SU-DHL-6 (cell line): ENCODE results near the gene ARL2BP.

Source experiments
- EZH2phosphoT487 ChIP-seq: fragments of 200-600 bp; sonication (generic), shearing (Covaris generic); conservative IDR thresholded peaks from 2 replicates; pipeline ENCODE4 v1.6.1; 2018; ENCODE audit warnings: mild to moderate bottlenecking, antibody characterized with exemption, low read length, moderate library complexity, mixed read lengths
- TF ChIP-seq, protein P1 (sequence below): fragments of 200-600 bp; sonication (generic); IDR thresholded peaks from one replicate; pipeline ENCODE4 v1.5.1; 2017; ENCODE audit warnings: antibody characterized with exemption, mild to moderate bottlenecking, low read length, moderate library complexity; ENCODE audit not compliant: insufficient read depth, poor library complexity, severe bottlenecking

DNA sequence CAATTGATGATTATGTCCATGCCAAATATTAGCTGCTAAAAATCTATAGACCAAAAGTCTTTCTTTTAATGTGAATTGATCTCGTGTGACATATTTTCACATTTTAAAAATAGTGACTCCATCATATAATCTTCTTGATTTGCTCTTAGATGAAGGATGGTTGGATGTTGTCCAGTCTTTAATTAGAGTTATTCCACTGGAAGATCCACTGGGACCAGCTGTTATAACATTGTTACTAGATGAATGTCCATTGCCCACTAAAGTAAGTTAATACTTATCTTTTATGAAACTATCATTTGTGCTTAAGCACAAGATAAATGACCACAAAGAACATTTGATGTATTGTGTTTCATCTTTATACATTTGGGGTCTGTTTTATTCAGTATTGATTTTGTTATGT, 36.1 kb upstream of the ARL2BP start:
- TF ChIP-seq, protein P1, sequence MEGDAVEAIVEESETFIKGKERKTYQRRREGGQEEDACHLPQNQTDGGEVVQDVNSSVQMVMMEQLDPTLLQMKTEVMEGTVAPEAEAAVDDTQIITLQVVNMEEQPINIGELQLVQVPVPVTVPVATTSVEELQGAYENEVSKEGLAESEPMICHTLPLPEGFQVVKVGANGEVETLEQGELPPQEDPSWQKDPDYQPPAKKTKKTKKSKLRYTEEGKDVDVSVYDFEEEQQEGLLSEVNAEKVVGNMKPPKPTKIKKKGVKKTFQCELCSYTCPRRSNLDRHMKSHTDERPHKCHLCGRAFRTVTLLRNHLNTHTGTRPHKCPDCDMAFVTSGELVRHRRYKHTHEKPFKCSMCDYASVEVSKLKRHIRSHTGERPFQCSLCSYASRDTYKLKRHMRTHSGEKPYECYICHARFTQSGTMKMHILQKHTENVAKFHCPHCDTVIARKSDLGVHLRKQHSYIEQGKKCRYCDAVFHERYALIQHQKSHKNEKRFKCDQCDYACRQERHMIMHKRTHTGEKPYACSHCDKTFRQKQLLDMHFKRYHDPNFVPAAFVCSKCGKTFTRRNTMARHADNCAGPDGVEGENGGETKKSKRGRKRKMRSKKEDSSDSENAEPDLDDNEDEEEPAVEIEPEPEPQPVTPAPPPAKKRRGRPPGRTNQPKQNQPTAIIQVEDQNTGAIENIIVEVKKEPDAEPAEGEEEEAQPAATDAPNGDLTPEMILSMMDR, result no peak
- TF ChIP-seq EZH2phosphoT487, result no peak
